Muscle of back (tissue), 11 donors: Measurements from ENCODE around the gene DNAJB1. TPM values are rescaled to one million over a fixed set of nuclear protein-coding genes. Genes with fewer than 3 reads are reported as not detected.
"Not testable (repeated sequence)": the region's sequence is repeated elsewhere in the genome, so short reads cannot be mapped to it uniquely, and the experiment has no call there.

Source experiments
- DNase-seq, 3 donors: peaks; one replicate each; pipeline versions ENCODE4 v3.0.0 to v3.0.0-alpha.2; 2013
- polyA plus RNA-seq, 10 donors: library from polyadenylated mRNA; unstranded; fragments of 120-200 nt; gene quantifications; one replicate each; pipeline ENCODE4 v1.2.1, GENCODE V29; 2013; ENCODE audit not compliant: insufficient read length in 10 of 10

DNAJB1 gene
- polyA plus RNA-seq, 10 donors: 65.2 to 106 (median 74.9) TPM

GRCh38 chr19:14526423-14526822 lies 8.2 kb upstream of the DNAJB1 start:
- DNase-seq: no peak

GRCh38 chr19:14525729-14526128 lies 7.5 kb upstream of the DNAJB1 start:
- DNase-seq: no peak

GRCh38 chr19:14520543-14520942 lies 2.3 kb upstream of the DNAJB1 start:
- DNase-seq: no peak

- DNase-seq: no peak
Observed at GRCh38 chr19:14519860-14520407, 1.7 kb upstream of the DNAJB1 start.

- peak in 1 of 3 donors; percentile 56 for DNase-seq
Observed at GRCh38 chr19:14519245-14519859, 1.2 kb upstream of the DNAJB1 start.

- no peak for DNase-seq
Observed at GRCh38 chr19:14517446-14517839, 754 bp downstream of the DNAJB1 start.

GRCh38 chr19:14516746-14517438 lies 1.3 kb downstream of the DNAJB1 start:
- DNase-seq: no peak

- no peak for DNase-seq
Observed at GRCh38 chr19:14516048-14516534, 2.1 kb downstream of the DNAJB1 start.

GRCh38 chr19:14515501-14516047 lies 2.6 kb downstream of the DNAJB1 start:
- no peak for DNase-seq

- DNase-seq: no peak
Observed at GRCh38 chr19:14514215-14514863, 3.9 kb downstream of the DNAJB1 start.

- DNase-seq: no peak
Observed at GRCh38 chr19:14512406-14512961, 5.7 kb downstream of the DNAJB1 start.

- DNase-seq: no peak
Observed at GRCh38 chr19:14511229-14511593, 7.0 kb downstream of the DNAJB1 start.

- peak; percentile 51 to 75 (median 69) for DNase-seq
Observed at GRCh38 chr19:14510311-14511228, 7.6 kb downstream of the DNAJB1 start.

- DNase-seq: no peak
Observed at GRCh38 chr19:14507704-14508542, 10.3 kb downstream of the DNAJB1 start.

- DNase-seq: peak in 2 of 3 donors; percentile 52 to 82
Observed at GRCh38 chr19:14505488-14506239, 12.5 kb downstream of the DNAJB1 start.

GRCh38 chr19:14504575-14504974 lies 13.6 kb downstream of the DNAJB1 start:
- DNase-seq: not testable (repeated sequence)

GRCh38 chr19:14503285-14503684 lies 14.9 kb downstream of the DNAJB1 start:
- DNase-seq: no peak

- DNase-seq: no peak
Observed at GRCh38 chr19:14502334-14503092, 15.7 kb downstream of the DNAJB1 start.
